ENCODE results near the gene SLC25A18. TPM values are rescaled to one million over a fixed set of nuclear protein-coding genes. Genes with fewer than 3 reads are reported as not detected.

SLC25A18 gene
- polyA plus RNA-seq, 3 donors: 0.10 to 0.11 TPM; not detected in 1

DNA sequence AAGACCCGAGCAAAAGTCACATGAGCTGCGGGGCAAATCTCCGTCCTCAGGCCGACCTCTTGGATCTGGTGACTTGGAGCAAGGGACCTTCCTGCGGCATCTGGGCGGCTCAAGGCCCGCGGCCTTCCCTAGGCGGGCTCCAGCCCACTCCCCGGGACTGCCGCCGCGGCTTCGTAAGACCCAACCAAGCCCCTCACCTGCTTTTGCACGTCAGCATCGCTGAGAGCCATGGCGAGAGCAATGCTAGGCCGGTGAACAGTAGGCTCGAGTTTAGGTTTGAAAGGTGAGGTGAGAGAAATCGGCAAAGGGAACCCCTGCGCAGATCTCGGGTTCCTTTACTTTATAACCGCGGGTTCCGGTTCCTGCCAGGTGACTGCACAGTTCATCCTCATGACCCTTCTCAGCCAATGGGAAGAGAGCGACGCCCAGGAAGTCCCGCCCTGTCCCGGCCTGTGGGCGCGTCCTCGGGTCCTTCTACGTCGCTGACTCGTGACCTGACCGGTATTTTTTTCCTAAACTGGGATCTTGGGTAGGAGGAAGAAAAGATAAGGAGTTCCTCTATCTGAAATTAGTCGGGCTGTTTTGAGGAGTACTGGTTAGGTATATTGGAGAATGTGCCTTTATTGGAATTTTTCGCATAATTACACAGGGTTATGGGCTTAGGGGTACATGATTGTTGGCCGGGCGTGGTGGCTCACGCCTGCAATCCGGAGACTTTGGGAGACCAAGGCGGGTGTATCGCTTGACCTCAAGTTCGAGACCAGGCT lies 65.3 kb downstream of the SLC25A18 start, which contains the start of gene ATP6V1E1:
Gene ATP6V1E1, minus strand, starts transcription at position 344 of the 767 bp plus-strand sequence. Its CDS starts 114 bp downstream, at position 230.
- Mint-ChIP-seq H3K36me3 (peaks cover 15 to 16% of the 10 kb centered on the region in 2 donors), H3K27ac (peak within 1 kb of the TSS; percentile 97 to 99 (median 98)), H3K27me3 (ENCODE audit: low read depth in 3 of 3) (no peaks in the 10 kb centered on the region), H3K9me3 (no peaks in the 10 kb centered on the region), H3K4me3 (peak within 1 kb of the TSS; percentile 90 to 96), H3K4me1 (peaks cover 28% of the 10 kb centered on the region)
- Histone ChIP-seq H4K20me1 (ENCODE audit: insufficient read depth, low read length) (peaks cover 32% of the 10 kb centered on the region), H3K27me3 (ENCODE audit: control insufficient read depth in 2 of 2, insufficient read depth in 2 of 2, low read length in 2 of 2) (no peaks in the 10 kb centered on the region), H3K27ac (ENCODE audit: low read depth in 1 of 2, low read length in 2 of 2) (peak within 1 kb of the TSS; percentile 93 to 98), H3K4me2 (replicated peaks; ENCODE audit: extremely low read depth, low read length, poor library complexity, severe bottlenecking) (peak within 1 kb of the TSS; percentile 69), H3K36me3 (replicated peaks in 1 of 2; ENCODE audit: control insufficient read depth in 1 of 2, insufficient read depth in 2 of 2, low read length in 2 of 2) (peaks cover 2 to 17% of the 10 kb centered on the region in 2 donors), H3K4me3 (replicated peaks in 1 of 3; ENCODE audit: low read depth in 2 of 3, low read length in 3 of 3) (peak within 1 kb of the TSS; percentile 67 to 95 (median 94)), H3K79me2 (ENCODE audit: insufficient read depth, low read length) (peaks cover 50% of the 10 kb centered on the region), H2AFZ (ENCODE audit: insufficient read depth, low read depth, low read length, poor library complexity, severe bottlenecking) (peak within 1 kb of the TSS; percentile 87), H3K9ac (ENCODE audit: insufficient read depth, low read length, poor library complexity, severe bottlenecking) (peak within 1 kb of the TSS; percentile 95), H3K4me1 (ENCODE audit: control insufficient read depth in 1 of 2, insufficient read depth in 2 of 2, low read length in 2 of 2) (peaks cover 29 to 30% of the 10 kb centered on the region in 2 donors), H3K9me3 (replicated peaks in 1 of 2; ENCODE audit: control insufficient read depth in 1 of 2, insufficient read depth in 1 of 2, low read length in 2 of 2) (no peaks in the 10 kb centered on the region)
- TF ChIP-seq, protein P1, sequence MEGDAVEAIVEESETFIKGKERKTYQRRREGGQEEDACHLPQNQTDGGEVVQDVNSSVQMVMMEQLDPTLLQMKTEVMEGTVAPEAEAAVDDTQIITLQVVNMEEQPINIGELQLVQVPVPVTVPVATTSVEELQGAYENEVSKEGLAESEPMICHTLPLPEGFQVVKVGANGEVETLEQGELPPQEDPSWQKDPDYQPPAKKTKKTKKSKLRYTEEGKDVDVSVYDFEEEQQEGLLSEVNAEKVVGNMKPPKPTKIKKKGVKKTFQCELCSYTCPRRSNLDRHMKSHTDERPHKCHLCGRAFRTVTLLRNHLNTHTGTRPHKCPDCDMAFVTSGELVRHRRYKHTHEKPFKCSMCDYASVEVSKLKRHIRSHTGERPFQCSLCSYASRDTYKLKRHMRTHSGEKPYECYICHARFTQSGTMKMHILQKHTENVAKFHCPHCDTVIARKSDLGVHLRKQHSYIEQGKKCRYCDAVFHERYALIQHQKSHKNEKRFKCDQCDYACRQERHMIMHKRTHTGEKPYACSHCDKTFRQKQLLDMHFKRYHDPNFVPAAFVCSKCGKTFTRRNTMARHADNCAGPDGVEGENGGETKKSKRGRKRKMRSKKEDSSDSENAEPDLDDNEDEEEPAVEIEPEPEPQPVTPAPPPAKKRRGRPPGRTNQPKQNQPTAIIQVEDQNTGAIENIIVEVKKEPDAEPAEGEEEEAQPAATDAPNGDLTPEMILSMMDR (IDR thresholded peaks at IDR 0.05): no peak
- WGBS (ENCODE audit: insufficient coverage): 0% methylated on average over 36 of the region's 45 CpGs
- intact Hi-C loops (cut with micrococcal nuclease): loop anchor here in 1 of 2 donors (1.0 to 2.0 kb wide), 2 partner anchors 10 to 148 kb away; partner anchors contain the start of gene BCL2L13
- DNase-seq: peak; percentile 95 to 99 (median 98)

DNA sequence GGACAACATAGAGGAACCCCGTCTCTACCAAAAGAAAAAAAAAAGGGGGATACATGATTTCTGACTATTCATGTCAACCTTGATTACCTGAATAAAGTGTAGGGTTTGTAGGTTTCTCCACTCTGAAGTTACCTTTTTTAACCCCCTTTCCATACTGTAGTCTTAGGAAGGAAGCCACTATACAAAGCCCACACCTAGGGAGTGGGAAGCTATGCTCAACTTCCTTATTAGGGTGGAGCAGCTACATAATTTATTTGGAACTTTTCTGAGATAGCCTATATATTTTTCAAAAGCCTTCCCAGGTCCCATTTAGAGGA lies 65.8 kb downstream of the SLC25A18 start:
- intact Hi-C loops (cut with micrococcal nuclease): loop anchor here in 1 of 2 donors (1.0 to 2.0 kb wide), 2 partner anchors 9 to 148 kb away; partner anchors contain the start of gene BCL2L13
- peak in 1 of 3 donors; percentile 34 for DNase-seq
- Mint-ChIP-seq H3K9me3 (no peaks in the 10 kb centered on the region), H3K4me1 (peaks cover 28% of the 10 kb centered on the region), H3K36me3 (peaks cover 11 to 12% of the 10 kb centered on the region in 2 donors), H3K4me3 (peak overlapping the region; percentile 90 to 96), H3K27me3 (ENCODE audit: low read depth in 3 of 3) (no peaks in the 10 kb centered on the region), H3K27ac (peak overlapping the region; percentile 97 to 99 (median 98))
- peak overlapping the region; percentile 87 for H2AFZ ChIP-seq (ENCODE audit: insufficient read depth, low read depth, low read length, poor library complexity, severe bottlenecking)
- H3K36me3 ChIP-seq (replicated peaks in 1 of 2; ENCODE audit: control insufficient read depth in 1 of 2, insufficient read depth in 2 of 2, low read length in 2 of 2): peaks cover 2 to 12% of the 10 kb centered on the region in 2 donors
- H3K4me3 ChIP-seq (replicated peaks in 1 of 3; ENCODE audit: low read depth in 2 of 3, low read length in 3 of 3): peak overlapping the region; percentile 67 to 95 (median 94)
- H3K27me3 ChIP-seq (ENCODE audit: control insufficient read depth in 2 of 2, insufficient read depth in 2 of 2, low read length in 2 of 2): no peaks in the 10 kb centered on the region
- peaks cover 29 to 30% of the 10 kb centered on the region in 2 donors for H3K4me1 ChIP-seq (ENCODE audit: control insufficient read depth in 1 of 2, insufficient read depth in 2 of 2, low read length in 2 of 2)
- peak overlapping the region; percentile 93 to 98 for H3K27ac ChIP-seq (ENCODE audit: low read depth in 1 of 2, low read length in 2 of 2)
- H4K20me1 ChIP-seq (ENCODE audit: insufficient read depth, low read length): peaks cover 26% of the 10 kb centered on the region
- WGBS (ENCODE audit: insufficient coverage): no CpG with 5 or more reads among the region's 1 CpG
- peaks cover 45% of the 10 kb centered on the region for H3K79me2 ChIP-seq (ENCODE audit: insufficient read depth, low read length)
- TF ChIP-seq, protein P1 (IDR thresholded peaks at IDR 0.05): no peak
- H3K9me3 ChIP-seq (replicated peaks in 1 of 2; ENCODE audit: control insufficient read depth in 1 of 2, insufficient read depth in 1 of 2, low read length in 2 of 2): no peaks in the 10 kb centered on the region
- peak overlapping the region; percentile 69 for H3K4me2 ChIP-seq (replicated peaks; ENCODE audit: extremely low read depth, low read length, poor library complexity, severe bottlenecking)
- H3K9ac ChIP-seq (ENCODE audit: insufficient read depth, low read length, poor library complexity, severe bottlenecking): peak overlapping the region; percentile 95
